CD14-positive monocyte (primary cell): ENCODE data around the gene SECTM1. TPM values are rescaled to one million over a fixed set of nuclear protein-coding genes. Genes with fewer than 3 reads are reported as not detected.

Experiments
- DNase-seq, 3 donors: peaks; one replicate each; pipeline ENCODE4 v3.0.0-alpha.2; 2011 to 2022
- H2AFZ ChIP-seq: 2 replicates; pipeline ENCODE4 v1.6.0; 2012; ENCODE audit warnings: mild to moderate bottlenecking, low read depth, low read length, inconsistent platforms; ENCODE audit not compliant: insufficient read depth, poor library complexity, severe bottlenecking
- H3K27ac ChIP-seq, 2 donors: 1 replicate in 1 of 2; 2 replicates in 1 of 2; pipeline ENCODE4 v1.5.1; 2012 to 2013; ENCODE audit warnings: low read length in 2 of 2, control low read depth in 1 of 2, inconsistent platforms in 1 of 2, low read depth in 1 of 2, mild to moderate bottlenecking in 1 of 2
- H3K27me3 ChIP-seq, 2 donors: one replicate each; pipeline versions ENCODE4 v1.6.0 to v1.6.1; 2011 to 2013; ENCODE audit warnings: low read length in 2 of 2; ENCODE audit not compliant: control insufficient read depth in 2 of 2, insufficient read depth in 2 of 2
- H3K36me3 ChIP-seq, 2 donors: replicated peaks in 1 of 2; 1 replicate in 1 of 2; 2 replicates in 1 of 2; pipeline versions ENCODE4 v1.5.1 to v1.6.1; 2012 to 2013; ENCODE audit warnings: low read length in 2 of 2, control low read depth in 1 of 2, inconsistent platforms in 1 of 2, mild to moderate bottlenecking in 1 of 2; ENCODE audit not compliant: insufficient read depth in 2 of 2, control insufficient read depth in 1 of 2
- H3K4me1 ChIP-seq, 2 donors: 1 replicate in 1 of 2; 2 replicates in 1 of 2; pipeline versions ENCODE4 v1.5.1 to v1.6.1; 2012 to 2013; ENCODE audit warnings: low read length in 2 of 2, control low read depth in 1 of 2, inconsistent platforms in 1 of 2, mild to moderate bottlenecking in 1 of 2, moderate library complexity in 1 of 2; ENCODE audit not compliant: insufficient read depth in 2 of 2, control insufficient read depth in 1 of 2
- H3K4me2 ChIP-seq: replicated peaks from 2 replicates; pipeline ENCODE3; 2012; ENCODE audit warnings: low read length, moderate library complexity, mild to moderate bottlenecking; ENCODE audit not compliant: poor library complexity, severe bottlenecking; ENCODE audit errors: extremely low read depth
- H3K4me3 ChIP-seq, 3 experiments: fragments of 200-600 bp in 1 of 3; sonication (generic) in 1 of 3; replicated peaks in 1 of 3; 1 replicate in 2 of 3; 2 replicates in 1 of 3; pipeline ENCODE4 v1.5.1; 2011 to 2013; ENCODE audit warnings: low read length in 3 of 3, mild to moderate bottlenecking in 3 of 3, control low read depth in 2 of 3, low read depth in 2 of 3, inconsistent platforms in 1 of 3, moderate library complexity in 1 of 3
- H3K79me2 ChIP-seq: 2 replicates; pipeline ENCODE4 v1.6.0; 2012; ENCODE audit warnings: mild to moderate bottlenecking, control low read depth, inconsistent platforms, low read length, moderate library complexity; ENCODE audit not compliant: insufficient read depth
- H3K9ac ChIP-seq: 2 replicates; pipeline ENCODE4 v1.6.0; 2017; ENCODE audit warnings: low read length, mild to moderate bottlenecking; ENCODE audit not compliant: insufficient read depth, poor library complexity, severe bottlenecking
- H3K9me3 ChIP-seq, 2 donors: replicated peaks in 1 of 2; 1 replicate in 1 of 2; 2 replicates in 1 of 2; pipeline versions ENCODE4 v1.5.1 to v1.6.1; 2012 to 2013; ENCODE audit warnings: low read length in 2 of 2, control low read depth in 1 of 2; ENCODE audit not compliant: control insufficient read depth in 1 of 2, insufficient read depth in 1 of 2
- H4K20me1 ChIP-seq: 2 replicates; pipeline ENCODE4 v1.6.0; 2012; ENCODE audit warnings: mild to moderate bottlenecking, low read length, control low read depth, moderate library complexity; ENCODE audit not compliant: insufficient read depth
- H3K27ac Mint-ChIP-seq, 7 donors: one replicate each; pipeline ENCODE4 v1.8.0; 2020; ENCODE audit warnings: mild to moderate bottlenecking in 7 of 7, mixed read lengths in 7 of 7, moderate library complexity in 6 of 7, inconsistent platforms in 2 of 7
- H3K27me3 Mint-ChIP-seq, 3 donors: one replicate each; pipeline ENCODE4 v1.8.0; 2021 to 2022; ENCODE audit warnings: low read depth in 3 of 3, mild to moderate bottlenecking in 3 of 3, mixed read lengths in 3 of 3, moderate library complexity in 3 of 3, inconsistent platforms in 1 of 3
- H3K36me3 Mint-ChIP-seq, 2 donors: one replicate each; pipeline ENCODE4 v1.8.0; 2020; ENCODE audit warnings: mixed read lengths in 2 of 2, inconsistent platforms in 1 of 2, mild to moderate bottlenecking in 1 of 2
- H3K4me1 Mint-ChIP-seq: one replicate; pipeline ENCODE4 v1.8.0; 2020; ENCODE audit warnings: mild to moderate bottlenecking, mixed read lengths
- H3K4me3 Mint-ChIP-seq, 2 donors: one replicate each; pipeline ENCODE4 v1.8.0; 2020; ENCODE audit warnings: mild to moderate bottlenecking in 2 of 2, mixed read lengths in 2 of 2, moderate library complexity in 1 of 2
- H3K9me3 Mint-ChIP-seq, 7 donors: one replicate each; pipeline ENCODE4 v1.8.0; 2020 to 2022; ENCODE audit warnings: mixed read lengths in 7 of 7, mild to moderate bottlenecking in 6 of 7, moderate library complexity in 6 of 7, inconsistent platforms in 2 of 7
- WGBS: methylation state at CpG from one replicate; pipeline ENCODE4 v1.1.5; 2013; ENCODE audit warnings: missing lambda C conversion rate; ENCODE audit not compliant: insufficient coverage; 5-methylcytosine and 5-hydroxymethylcytosine counted together
- intact Hi-C, 2 donors: fragments of 100-400 bp; cut with micrococcal nuclease; formaldehyde crosslinking; loops; one replicate each; pipeline versions ENCODE4 v1.15.0 to v1.15.1; 2023
- polyA plus RNA-seq, 3 donors: library from polyadenylated mRNA; depleted of rRNA in 1 of 3; unstranded in 2 of 3; stranded (reverse) in 1 of 3; fragments of 300-500 nt in 2 of 3; fragments of >200 nt in 1 of 3; fragmentation: Illumina TruSeq in 2 of 3; gene quantifications; 1 replicate in 2 of 3; 2 replicates in 1 of 3; pipeline ENCODE4 v1.2.3, GENCODE V29; 2012 to 2021
- TF ChIP-seq, protein P1 (sequence below): fragments of 200-600 bp; IDR thresholded peaks from one replicate; pipeline ENCODE4 v1.8.0; 2022; ENCODE audit warnings: antibody characterized with exemption, mild to moderate bottlenecking

Gene SECTM1
- polyA plus RNA-seq, 3 donors: 136 to 209 (median 188) TPM

DNA sequence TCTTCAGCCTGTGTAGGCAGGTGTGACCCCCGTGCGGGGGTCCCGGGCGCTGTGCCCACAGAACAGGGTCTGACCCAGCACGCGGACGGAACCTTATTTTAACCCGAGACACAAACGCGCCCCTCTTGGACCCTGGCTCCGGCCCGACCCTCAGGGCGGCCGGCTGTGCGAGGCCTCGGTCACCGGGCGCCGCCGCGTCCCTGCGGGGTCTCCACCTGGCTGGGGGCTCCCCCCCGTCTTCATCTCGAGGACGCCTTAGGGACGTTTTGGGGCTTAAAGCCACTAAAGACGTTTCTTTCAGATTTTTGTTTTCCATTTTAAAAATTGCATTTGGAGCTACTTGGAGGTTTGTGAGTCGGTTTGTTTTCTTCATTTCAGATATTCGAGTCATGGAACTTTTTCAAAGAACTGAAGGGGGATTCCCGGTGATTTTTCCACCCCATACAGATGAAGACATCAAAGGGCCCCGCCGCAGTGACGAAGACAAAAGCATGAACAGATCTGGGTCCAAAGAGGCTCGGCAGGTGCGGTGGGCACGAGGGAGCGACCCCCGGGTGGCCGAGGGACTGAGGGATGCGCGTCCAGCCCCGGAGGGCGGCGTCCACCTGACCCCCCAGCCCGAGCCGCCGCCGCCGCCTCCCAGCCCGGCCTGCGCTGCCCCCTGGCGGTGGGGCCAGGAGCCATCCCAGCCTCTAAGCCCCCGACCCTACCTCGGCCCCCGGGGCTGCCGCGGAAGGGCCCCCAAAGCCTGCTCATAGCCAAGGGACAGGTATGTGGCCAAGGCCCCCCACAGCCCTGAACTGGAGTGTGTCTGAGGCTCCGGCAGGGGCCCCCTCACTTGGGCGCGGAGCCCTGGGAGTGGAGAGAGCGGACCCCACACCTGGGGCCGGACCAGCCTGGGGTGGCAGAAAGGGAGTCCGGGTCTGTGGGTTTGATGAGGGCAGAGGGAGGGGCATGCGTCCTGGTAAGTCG is 12.3 kb downstream of the SECTM1 start:
- peaks cover 6% of the 10 kb centered on the region for H3K4me1 Mint-ChIP-seq
- H3K27ac ChIP-seq: no peak overlapping the region
- no peak overlapping the region for H3K4me2 ChIP-seq
- H3K27ac Mint-ChIP-seq: peak overlapping the region in 1 of 7 donors; percentile 10
- peaks cover 0 to 15% of the 10 kb centered on the region in 2 donors for H3K9me3 ChIP-seq
- TF ChIP-seq, protein P1, sequence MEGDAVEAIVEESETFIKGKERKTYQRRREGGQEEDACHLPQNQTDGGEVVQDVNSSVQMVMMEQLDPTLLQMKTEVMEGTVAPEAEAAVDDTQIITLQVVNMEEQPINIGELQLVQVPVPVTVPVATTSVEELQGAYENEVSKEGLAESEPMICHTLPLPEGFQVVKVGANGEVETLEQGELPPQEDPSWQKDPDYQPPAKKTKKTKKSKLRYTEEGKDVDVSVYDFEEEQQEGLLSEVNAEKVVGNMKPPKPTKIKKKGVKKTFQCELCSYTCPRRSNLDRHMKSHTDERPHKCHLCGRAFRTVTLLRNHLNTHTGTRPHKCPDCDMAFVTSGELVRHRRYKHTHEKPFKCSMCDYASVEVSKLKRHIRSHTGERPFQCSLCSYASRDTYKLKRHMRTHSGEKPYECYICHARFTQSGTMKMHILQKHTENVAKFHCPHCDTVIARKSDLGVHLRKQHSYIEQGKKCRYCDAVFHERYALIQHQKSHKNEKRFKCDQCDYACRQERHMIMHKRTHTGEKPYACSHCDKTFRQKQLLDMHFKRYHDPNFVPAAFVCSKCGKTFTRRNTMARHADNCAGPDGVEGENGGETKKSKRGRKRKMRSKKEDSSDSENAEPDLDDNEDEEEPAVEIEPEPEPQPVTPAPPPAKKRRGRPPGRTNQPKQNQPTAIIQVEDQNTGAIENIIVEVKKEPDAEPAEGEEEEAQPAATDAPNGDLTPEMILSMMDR: peak; percentile 98
- no peak overlapping the region for H2AFZ ChIP-seq
- 53% methylated on average over 48 of the region's 65 CpGs for WGBS
- no peak overlapping the region for H3K4me3 Mint-ChIP-seq
- H3K4me1 ChIP-seq: peaks cover 2 to 10% of the 10 kb centered on the region in 2 donors
- DNase-seq: peak in 2 of 3 donors; percentile 29 to 50
- no peak overlapping the region for H3K9ac ChIP-seq
- no peaks in the 10 kb centered on the region for H3K79me2 ChIP-seq
- H3K4me3 ChIP-seq: no peak overlapping the region
- peaks cover 0 to 9% of the 10 kb centered on the region in 2 donors for H3K27me3 ChIP-seq
- intact Hi-C loops: loop anchor here (2.0 to 10.0 kb wide), 4 partner anchors 76 to 296 kb away; partner anchors contain the start of genes CENPX (in 1 of the 2) and LRRC45 (in 1 of the 2)
- H3K36me3 ChIP-seq: peaks cover 9 to 25% of the 10 kb centered on the region in 2 donors
- peaks cover 12 to 29% (median 13%) of the 10 kb centered on the region in 3 donors for H3K27me3 Mint-ChIP-seq
- peaks cover 79% of the 10 kb centered on the region for H4K20me1 ChIP-seq
- peaks cover 0 to 5% (median 0%) of the 10 kb centered on the region in 7 donors for H3K9me3 Mint-ChIP-seq
- H3K36me3 Mint-ChIP-seq: peaks cover 28 to 39% of the 10 kb centered on the region in 2 donors

DNA sequence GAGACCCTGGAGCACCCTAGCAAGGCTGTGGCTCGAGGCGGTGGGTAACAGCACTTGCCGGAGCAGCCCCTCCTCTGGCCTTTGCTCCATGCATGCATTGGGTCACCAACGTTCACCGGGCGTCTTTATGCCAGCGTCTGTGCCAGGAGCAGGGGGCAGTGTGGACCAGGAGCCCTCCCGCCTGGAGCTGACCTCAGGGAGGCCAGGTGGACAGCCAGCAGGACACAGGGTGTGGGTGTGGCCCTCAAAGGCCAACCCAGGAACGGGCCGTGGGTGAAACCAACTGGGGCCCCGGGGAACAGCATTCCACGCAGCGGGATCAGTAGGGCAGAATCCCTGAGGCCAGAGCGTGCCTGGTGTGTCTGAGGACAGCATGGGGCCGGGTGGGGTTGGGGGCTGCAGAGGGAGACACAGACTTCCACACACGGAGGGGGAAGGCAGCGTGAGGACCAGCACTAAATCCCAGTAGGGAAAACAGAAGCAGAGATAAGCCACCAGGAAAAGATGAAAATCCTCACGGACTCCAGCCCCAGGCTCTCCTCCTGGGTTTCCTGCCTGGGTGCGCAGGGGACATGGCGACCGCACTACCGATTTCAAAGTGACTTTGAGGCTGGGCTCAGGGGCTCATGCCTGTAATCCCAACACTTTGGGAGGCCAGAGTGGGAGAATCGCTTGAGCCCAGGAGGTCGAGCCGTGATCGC is 13.3 kb downstream of the SECTM1 start:
- Histone ChIP-seq H3K79me2 (no peaks in the 10 kb centered on the region), H3K27ac (no peak overlapping the region), H3K4me1 (peaks cover 11 to 20% of the 10 kb centered on the region in 2 donors), H3K36me3 (peaks cover 4 to 16% of the 10 kb centered on the region in 2 donors), H3K27me3 (peaks cover 0 to 19% of the 10 kb centered on the region in 2 donors), H3K4me3 (no peak overlapping the region), H3K4me2 (no peak overlapping the region), H3K9ac (no peak overlapping the region), H2AFZ (no peak overlapping the region), H4K20me1 (peaks cover 78% of the 10 kb centered on the region), H3K9me3 (peaks cover 0 to 15% of the 10 kb centered on the region in 2 donors)
- Mint-ChIP-seq H3K36me3 (peaks cover 23 to 30% of the 10 kb centered on the region in 2 donors), H3K4me3 (no peak overlapping the region), H3K4me1 (peaks cover 16% of the 10 kb centered on the region), H3K27ac (no peak overlapping the region), H3K9me3 (peaks cover 0 to 5% (median 3%) of the 10 kb centered on the region in 7 donors), H3K27me3 (peaks cover 18 to 38% (median 23%) of the 10 kb centered on the region in 3 donors)
- no peak for DNase-seq
- TF ChIP-seq, protein P1: no peak
- intact Hi-C loops: loop anchor here (2.0 to 10.0 kb wide), 4 partner anchors 75 to 295 kb away; partner anchors contain the start of genes CENPX (in 1 of the 2) and LRRC45 (in 1 of the 2)
- 96% methylated on average over 21 of the region's 26 CpGs for WGBS
